Measurements from ENCODE around the gene IL17RC. TPM values are rescaled to one million over a fixed set of nuclear protein-coding genes. Genes with fewer than 3 reads are reported as not detected.

Gene IL17RC
- total RNA-seq, 1 experiment from 2014 or later, result 50.6 TPM

GRCh38 chr3:9944271-9944670 is 27.4 kb downstream of the IL17RC start:
- no peak for DNase-seq (ENCODE audit: low spot score)

DNA sequence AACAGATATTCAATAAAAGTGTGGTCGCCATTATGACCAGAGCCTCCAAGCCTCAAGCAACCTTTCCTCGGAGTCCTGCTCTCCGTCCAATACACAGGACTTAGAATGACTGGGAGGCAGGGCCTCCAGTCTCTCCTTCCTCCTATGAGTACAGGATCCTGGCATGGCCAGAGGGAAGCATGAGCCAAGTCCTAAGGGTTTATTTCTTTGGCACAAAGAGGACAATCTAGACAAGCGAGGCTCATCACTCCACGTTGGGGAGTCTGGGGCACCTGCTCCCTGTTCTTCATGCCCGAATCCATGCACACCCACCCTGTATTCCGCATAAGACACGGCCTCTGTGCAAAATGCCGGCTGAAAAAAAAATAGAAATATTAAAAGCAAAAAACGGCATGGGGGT is 28.5 kb downstream of the IL17RC start:
- DNase-seq (ENCODE audit: low spot score), result no peak

DNA sequence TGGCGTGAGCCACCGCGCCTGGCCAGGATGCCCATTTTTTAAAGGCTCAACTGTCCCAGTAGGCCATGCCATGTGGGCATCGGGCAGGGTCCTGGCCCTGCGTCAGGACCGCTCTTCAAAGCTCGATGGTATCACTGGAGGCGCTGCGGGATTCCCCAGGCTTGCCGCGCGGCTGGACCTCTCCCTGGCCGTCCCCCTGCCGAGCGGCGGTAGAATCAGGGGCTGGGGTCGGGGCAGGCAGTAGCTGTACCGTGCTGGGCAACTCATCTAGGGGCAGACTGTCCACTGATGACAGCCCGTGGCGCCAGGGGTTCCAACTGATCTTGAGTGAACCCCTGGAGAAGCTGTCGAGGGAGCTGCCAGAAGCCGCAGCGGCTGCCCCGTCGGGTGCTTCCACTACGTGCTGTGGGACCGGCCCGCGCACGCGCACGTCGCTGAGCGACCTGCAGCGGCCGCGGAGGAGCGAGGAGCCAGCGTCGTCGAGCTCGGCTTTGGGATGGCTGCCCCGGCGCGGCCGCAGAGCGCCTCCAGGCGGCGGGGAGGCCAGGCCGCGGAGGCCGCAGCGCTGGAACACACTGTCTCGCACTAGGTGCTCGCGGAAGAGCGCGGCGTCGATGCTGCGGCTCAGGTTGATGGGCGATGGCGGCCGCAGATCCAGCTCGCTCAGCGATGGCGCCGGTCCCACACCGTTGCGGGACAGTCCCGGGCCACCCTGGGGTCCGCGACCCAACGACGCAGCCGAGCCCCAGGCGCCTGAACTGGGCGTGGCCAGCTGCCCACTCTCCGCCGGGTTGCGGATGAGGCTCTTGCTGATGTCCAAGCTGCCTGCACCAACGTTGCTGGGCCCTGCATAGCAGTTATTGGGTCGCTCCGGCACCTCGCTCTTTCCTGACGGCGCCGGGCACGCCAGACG is 29.5 kb downstream of the IL17RC start:
- DNase-seq (ENCODE audit: low spot score), result no peak

DNA sequence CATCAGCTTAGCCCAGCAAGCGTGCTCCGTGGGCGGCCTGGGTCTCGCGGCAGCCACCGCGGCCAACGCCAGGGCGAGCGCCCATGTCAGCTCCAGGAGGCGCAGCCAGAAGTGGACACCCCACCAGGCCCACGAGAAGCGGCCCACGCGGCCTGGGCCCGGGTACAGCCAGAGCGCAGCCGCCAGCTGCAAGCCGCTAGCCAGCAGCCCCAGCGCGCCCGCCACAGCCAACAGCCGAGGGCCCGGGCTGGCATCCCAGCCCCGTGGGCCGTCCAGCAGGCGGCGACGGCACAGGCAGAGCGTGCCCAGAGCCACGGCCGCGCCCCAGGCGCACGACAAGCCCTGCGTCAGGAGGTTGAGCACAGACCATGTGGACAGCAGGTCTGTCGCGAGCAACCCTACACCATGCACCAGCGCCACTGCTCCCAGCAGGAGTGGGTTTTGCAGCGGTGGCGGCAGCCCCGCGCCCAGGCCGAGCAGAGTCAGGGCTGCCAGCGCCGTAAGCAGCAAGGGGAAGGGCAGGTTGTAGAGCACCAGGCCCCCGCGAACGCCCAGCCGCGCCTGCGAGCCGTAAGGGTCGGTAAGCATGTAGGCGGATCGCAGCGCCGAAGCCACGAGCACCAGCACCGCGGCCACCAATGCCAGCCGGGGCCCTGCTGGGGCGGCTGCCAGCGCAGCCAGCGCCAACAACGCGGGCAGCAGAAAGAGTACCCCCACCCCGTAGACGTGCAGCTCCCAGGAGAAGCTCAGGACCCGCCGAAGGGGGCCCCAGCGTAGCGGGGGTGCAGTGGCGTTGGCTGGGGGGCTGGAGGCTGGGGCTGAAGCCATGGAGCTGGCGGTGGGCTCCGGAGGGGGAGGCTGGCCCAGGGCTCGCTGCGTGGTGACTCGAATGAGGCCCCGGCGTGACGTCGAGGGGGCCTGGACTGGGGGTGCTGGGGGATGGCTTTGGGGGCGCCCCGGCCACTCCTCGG is 30.4 kb downstream of the IL17RC start:
- no peak for DNase-seq (ENCODE audit: low spot score)

DNA sequence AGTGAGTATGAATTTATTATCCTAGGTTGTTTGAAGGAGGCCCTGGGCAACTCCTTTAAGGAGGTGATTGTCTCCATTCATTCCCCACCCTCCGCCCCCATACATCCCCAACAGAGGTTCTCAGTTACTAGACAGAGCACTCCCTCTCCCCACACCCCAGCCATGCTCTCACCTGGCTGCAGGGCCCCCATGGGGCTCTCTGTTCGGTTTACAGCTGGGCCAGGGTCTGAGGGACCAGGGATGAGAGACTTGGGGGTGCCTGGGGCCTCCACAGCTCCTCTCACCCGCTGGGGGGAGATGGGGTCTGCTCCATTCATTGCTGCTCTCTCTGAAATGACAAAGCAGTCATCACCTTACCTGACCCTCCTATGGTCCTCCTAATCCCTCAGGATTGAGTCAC is 31.7 kb downstream of the IL17RC start:
- DNase-seq (ENCODE audit: low spot score), result no peak

- no peak for DNase-seq (ENCODE audit: low spot score)
Observed at GRCh38 chr3:9949115-9949514, 32.2 kb downstream of the IL17RC start.

DNA sequence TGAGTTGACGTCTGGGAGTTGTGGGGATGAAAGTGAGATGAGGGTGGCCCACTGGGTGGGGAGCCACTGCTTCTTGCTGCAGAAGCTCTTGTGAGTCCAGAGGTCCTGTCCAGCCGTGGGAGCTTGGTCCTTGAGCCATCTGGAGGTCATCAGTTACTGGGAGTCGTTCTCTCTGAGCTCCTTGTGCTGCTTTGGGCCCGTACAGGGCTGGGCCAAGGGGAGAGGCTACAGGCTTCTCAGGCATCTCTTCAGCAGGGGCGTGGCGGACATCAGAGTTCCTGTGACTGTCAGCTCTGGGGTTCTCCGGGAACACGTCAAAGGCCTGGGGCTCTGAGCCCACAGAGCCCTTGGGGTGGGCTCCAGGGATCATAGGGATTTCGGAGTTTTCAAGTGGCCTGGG is 32.7 kb downstream of the IL17RC start:
- DNase-seq (ENCODE audit: low spot score), result no peak

DNA sequence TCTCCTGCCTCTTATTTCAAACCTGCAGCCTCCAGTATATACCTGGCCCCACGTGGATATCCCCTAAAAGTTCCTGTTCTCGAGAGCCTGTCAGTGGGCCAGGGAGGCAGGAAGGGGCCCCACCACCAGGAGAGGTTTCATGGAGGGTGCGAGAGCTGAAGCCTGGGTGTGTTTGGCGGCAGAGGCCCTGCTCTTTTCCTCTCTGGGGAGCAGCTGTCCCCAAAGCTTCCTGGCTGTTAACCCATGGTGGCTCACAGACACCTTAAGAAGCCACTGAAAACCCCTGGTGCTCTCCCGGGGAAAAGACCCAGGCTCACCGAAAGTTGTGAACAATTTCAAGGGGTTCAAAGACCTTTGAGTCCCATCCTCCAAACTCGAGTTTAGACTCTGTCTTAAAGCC is 34.2 kb downstream of the IL17RC start:
- DNase-seq (ENCODE audit: low spot score), result no peak

- no peak for DNase-seq (ENCODE audit: low spot score)
Observed at GRCh38 chr3:9951598-9951961, 34.7 kb downstream of the IL17RC start.

DNA sequence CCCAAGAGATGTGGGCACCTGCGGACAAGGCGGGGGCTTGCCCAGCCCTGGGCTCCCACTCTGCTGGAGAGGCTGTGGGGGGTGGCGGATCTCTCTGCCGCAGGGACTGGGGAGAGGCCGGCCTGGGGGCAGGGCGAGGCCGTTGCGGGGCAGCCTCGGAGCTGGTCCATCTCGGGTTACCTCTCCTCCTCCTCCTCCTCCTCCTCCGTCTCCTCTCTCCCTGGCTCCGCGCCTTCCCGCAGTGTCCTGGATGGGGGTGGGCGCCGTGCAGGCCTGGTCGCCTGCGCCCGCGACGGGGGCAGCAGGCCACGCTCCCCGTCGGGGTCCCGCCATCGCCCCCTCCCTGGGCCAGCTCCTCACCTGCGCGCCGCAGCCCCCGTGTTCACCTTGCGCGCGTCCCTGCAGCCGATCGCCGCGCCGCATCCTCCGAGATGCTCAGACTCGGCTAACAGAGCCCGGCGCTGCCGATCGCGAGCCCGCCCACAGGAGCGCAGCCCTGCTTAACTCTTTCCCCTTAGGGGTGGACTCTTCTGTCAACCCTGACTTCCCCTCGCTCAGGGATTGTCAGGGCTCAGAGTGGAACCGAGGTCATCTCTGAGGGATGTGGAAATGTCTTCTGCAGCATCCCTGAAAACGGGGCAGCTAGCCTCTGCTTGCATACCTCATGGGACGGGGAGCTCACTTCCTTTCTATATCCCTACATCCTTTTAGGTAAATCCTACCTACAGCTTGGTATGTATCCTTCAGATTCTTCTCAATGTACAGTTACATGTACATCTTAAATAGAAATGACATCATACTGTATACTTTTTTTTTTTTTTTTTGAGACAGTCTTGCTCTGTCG is 35.3 kb downstream of the IL17RC start, which contains the start of gene PRRT3:
Gene PRRT3, minus strand, starts transcription at position 447 of the 844 bp plus-strand sequence. CDS start 2,293 bp downstream, outside the sequence.
- DNase-seq (ENCODE audit: low spot score), result peak; percentile 44

DNA sequence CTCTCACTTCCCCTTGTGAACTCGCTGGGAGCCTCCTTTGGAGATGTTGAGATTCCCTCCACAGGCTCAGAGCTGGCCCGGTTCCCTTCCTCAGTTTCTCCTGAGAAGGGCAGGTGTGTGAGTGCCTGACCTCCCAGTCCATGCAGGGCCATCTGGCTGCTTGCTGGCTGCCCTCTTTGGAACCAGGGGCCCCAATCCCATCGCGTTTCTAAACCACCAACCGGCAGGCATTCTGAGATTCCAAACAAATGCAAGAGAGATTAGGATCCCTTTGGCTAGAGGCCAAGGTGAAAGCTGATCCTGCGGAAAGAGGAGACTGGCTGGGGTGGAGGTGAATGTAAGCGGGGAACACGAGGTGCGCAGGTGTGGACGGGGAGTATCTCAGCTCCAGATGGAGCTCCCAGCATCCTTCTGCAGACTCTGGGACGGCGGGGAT is 38.2 kb downstream of the IL17RC start:
- DNase-seq (ENCODE audit: low spot score), result no peak

DNA sequence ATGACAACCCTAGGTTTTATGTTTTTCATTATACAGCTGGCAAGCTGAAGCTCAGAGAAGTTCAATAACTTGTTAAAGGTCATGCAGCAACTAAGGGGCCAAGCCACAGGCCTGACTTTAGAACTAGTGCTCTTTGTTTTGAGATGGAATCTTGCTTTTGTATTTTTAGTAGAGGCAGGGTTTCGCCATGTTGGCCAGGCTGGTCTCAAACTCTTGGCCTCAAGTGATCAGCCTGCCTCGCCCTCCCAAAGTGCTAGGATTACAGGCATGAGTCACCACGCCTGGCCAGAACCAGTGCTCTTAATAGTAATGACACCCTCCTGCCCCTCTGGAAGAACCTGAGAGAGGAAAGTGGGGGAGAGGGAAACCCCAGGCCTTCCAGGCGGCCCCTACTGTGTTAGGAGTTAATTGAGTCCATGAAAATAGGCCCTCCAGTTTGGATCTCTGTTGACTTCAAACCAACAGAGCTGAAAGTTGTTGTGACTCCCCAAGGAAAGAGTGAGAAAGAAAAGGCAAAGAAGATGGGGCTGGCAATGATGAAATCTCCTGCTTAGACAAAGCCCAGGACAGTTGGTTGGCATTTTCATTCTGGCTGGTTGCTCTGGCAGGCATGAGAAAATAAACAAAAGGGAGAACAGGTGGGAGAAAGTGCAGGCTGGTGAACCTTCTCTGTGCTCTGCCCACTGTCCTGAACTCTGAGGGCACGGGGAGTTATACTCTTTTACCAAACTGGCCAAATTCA is 38.9 kb downstream of the IL17RC start:
- no peak for DNase-seq (ENCODE audit: low spot score)

- DNase-seq (ENCODE audit: low spot score), result no peak
Observed at GRCh38 chr3:9957214-9957613, 40.3 kb downstream of the IL17RC start.

DNA sequence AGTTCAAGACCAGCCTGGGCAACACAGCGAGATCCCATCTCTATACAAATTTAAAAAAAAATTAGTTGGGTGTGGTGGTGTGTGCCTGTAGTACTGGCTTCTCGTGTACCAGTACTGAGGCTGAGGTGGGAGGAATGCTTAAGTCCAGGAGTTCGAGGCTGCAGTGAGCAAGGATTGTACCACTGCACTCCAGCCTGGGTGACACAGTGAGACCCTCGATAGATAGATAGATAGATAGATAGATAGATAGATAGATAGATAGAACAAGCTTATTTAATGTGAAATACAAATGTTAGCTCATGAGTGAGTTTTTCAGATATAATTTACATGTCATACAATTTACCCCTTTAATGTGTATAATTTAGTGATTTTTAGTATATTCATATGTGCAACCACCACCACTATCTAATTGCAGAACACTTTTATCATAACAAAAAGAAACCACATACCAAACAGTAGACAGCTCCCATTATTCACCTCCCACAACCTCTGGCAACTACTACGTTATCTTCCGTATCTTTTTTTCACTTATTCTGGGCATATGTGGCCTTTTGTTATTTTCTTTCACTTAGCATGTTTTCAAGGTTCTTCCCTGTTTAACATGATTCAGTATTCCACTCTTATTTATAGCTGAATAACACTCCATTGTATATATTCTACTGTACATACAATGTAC is 48.4 kb downstream of the IL17RC start:
- DNase-seq (ENCODE audit: low spot score), result no peak

- no peak for DNase-seq (ENCODE audit: low spot score)
Observed at GRCh38 chr3:9966841-9967240, 49.9 kb downstream of the IL17RC start.

GRCh38 chr3:9969632-9970019 is 52.7 kb downstream of the IL17RC start:
- no peak for DNase-seq (ENCODE audit: low spot score)

- peak; percentile 53 for DNase-seq (ENCODE audit: low spot score)
Observed at GRCh38 chr3:9970020-9970652, 53.2 kb downstream of the IL17RC start.

- DNase-seq (ENCODE audit: low spot score), result peak; percentile 98
Observed at GRCh38 chr3:9976721-9977709, 60.1 kb downstream of the IL17RC start.
